ENCODE measurements around the gene ATF7IP2. TPM values are rescaled to one million over a fixed set of nuclear protein-coding genes. Genes with fewer than 3 reads are reported as not detected.

ATF7IP2 gene
- total and polyA plus RNA-seq, 9 of the 15 experiments (the other 6 are each of a cell fraction or from before 2014, with no cell fraction given) = 131 to 515 (median 196) TPM

- no peak for FAIRE-seq
- ChIA-PET POLR2A (no interaction called here), CTCF (ENCODE audit: low intra/inter-chr PET ratio) (no interaction called here)
- BruUV-seq (replicated peaks) = no TSS peak
- DNase-seq (ENCODE audit: extremely low read depth in 1 of 4, low spot score in 3 of 4) = no peak
- H3K4me3 ChIP-seq = no peak overlapping the region
- H3K9ac ChIP-seq (ENCODE audit: insufficient read depth in 1 of 2, low read depth in 2 of 2, low read length in 2 of 2) = no peak overlapping the region
- H3K79me2 ChIP-seq (ENCODE audit: control insufficient read depth, insufficient read depth, low read length) = no peaks in the 10 kb centered on the region
- H3K9me1 ChIP-seq (ENCODE audit: control insufficient read depth, insufficient read depth, low read length) = no peaks in the 10 kb centered on the region
- intact Hi-C loops (cut with micrococcal nuclease) = no loop called here
- no peak overlapping the region for H2AFZ ChIP-seq (ENCODE audit: low read depth, low read length)
- in situ Hi-C loops (cut with MboI) = no loop called here
- no peak for ATAC-seq
- no peaks in the 10 kb centered on the region; the same call in 2 of the 3 replicates for H3K36me3 ChIP-seq (ENCODE audit: control insufficient read depth, insufficient read depth, low read length)
- peaks cover 27% of the 10 kb centered on the region for H3K9me3 ChIP-seq (replicated peaks; ENCODE audit: control insufficient read depth, insufficient read depth, low read depth, low read length)
- peaks cover 13 to 40% of the 10 kb centered on the region in 2 experiments for H3K4me1 ChIP-seq (replicated peaks in 1 of 2; ENCODE audit: control insufficient read depth in 2 of 2, insufficient read depth in 2 of 2, low read length in 2 of 2)
- no peak overlapping the region for H3K4me2 ChIP-seq (ENCODE audit: insufficient read depth, low read length)
- TF ChIP-seq ZBTB33 (CRISPR knock-in tag; IDR thresholded peaks at IDR 0.05) (peak; percentile 64; the same call in 1 of the 2 replicates), ZNF444 (CRISPR knock-in tag; IDR thresholded peaks at IDR 0.05) (no peak), CHAMP1 (IDR thresholded peaks at IDR 0.05) (peak; percentile 81)
- no peaks in the 10 kb centered on the region for H4K20me1 ChIP-seq (replicated peaks; ENCODE audit: control insufficient read depth, insufficient read depth, low read length)
- 98% methylated on average over 20 of the region's 23 CpGs for WGBS (ENCODE audit: insufficient coverage, low coverage, missing lambda C conversion rate)
- H3K27me3 ChIP-seq (ENCODE audit: control insufficient read depth in 2 of 2, insufficient read depth in 2 of 2, low read length in 2 of 2) = no peaks in the 10 kb centered on the region
- no peak overlapping the region for H3K27ac ChIP-seq (ENCODE audit: extremely low read depth, low read depth, low read length)
Observed at GRCh38 chr16:10355589-10355988, 30.3 kb upstream of the ATF7IP2 start.
